ENCODE results near the gene SMR3B.

The SMR3B gene

DNA sequence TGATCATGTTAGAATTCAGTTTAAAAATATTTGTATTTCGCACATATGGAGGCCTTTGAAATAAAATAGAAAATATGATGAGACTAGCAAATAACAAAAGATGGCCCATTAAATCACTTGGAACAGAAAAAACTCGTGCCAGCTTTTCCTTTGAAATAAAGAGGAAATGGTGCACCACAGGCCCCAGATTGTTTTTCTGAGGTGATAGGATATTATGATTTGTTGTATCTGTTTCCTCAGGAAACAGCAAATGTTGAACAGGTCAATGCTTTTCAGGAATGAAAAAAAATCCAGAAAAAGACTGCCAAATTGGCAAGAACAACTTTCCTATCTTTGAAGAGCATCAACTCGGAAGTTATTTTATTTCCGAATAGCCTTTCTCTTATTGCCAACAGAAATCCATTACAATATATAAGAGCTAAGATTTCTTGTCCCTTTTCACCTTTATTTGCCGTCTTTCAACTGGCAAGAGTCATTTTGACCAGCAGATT is at the start of gene SMR3B:
Gene SMR3B, plus strand, starts transcription at position 441 of the 491 bp plus-strand sequence. CDS start 1,380 bp downstream, outside the sequence.
- no peak for DNase-seq (ENCODE audit: low read depth in 2 of 2)

- no peak for DNase-seq (ENCODE audit: low read depth in 2 of 2)
These were observed 48.2 kb upstream of the SMR3B start, which contains the start of gene CABS1 for GRCh38 chr4:70334681-70335080. CABS1 (plus strand) TSS chr4:70334981; CDS start chr4:70335040, 59 bp downstream.

DNA sequence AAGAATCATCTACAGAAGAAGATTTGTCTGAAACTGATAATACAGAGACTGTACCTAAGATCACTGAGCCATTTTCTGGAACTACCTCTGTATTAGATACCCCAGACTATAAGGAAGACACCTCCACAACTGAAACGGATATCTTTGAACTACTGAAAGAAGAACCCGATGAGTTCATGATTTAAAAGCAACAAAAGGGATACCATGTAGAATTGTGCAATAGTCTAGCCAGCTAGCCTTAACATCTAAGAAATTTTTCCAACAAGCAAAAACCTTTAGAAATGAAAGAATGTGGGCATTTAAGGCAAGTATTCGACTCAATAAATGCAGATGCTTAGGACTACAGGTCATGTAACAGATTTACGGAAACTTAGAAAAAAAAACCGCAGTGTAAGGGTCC is 46.9 kb upstream of the SMR3B start:
- DNase-seq (ENCODE audit: low read depth in 2 of 2): no peak

- no peak for DNase-seq (ENCODE audit: low read depth in 2 of 2)
These were observed 45.0 kb upstream of the SMR3B start for GRCh38 chr4:70337886-70338420.

DNA sequence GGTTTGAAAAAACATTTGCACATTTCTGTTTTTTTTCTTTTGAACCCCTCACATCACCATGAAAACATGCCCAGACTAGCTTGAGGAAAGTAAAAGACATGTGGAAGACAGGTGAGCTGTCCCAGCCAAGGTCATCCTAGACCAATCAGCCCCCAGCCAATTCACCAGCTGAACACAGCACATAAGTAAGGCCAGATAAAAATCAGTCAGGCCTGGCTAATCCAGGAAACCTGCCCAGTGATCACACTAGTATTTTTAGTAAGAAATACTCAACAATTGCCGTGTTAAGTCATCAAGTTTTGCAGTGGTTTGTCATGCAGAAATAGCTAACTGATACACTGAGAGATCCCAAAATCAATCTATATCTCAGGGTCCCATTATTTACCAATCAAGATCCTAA is 26.7 kb upstream of the SMR3B start:
- no peak for DNase-seq (ENCODE audit: low read depth in 2 of 2)

DNA sequence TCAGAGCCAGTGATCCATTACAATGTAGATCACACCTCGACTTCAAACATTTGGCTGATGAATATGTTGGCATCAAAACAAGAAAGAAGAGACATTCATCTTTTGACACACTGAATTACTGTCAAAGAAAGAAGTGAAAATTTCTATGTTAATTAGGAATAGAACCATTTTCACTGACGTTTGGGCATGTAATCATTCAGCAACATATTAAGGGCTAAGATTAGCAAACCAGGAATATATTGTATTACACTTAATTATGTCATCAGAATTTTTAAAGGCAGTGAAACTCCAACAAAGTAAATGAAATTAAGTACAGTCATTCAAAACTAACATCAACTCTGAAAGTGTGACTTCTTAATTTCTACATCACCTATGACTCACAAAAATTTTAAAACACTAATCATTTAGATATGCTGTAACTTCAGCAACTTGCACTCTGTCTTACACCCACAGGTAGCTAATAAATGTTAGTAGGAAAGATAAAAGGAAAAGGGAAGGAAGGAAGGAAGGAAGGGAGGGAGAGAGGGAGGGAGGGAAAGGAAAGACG is 23.7 kb upstream of the SMR3B start:
- no peak for DNase-seq (ENCODE audit: low read depth in 2 of 2)

- no peak for DNase-seq (ENCODE audit: low read depth in 2 of 2)
These were observed 22.5 kb upstream of the SMR3B start, which contains the start of gene SMR3A for GRCh38 chr4:70360460-70360859. SMR3A (plus strand) TSS chr4:70360760; CDS start chr4:70362116, 1,356 bp downstream.

DNA sequence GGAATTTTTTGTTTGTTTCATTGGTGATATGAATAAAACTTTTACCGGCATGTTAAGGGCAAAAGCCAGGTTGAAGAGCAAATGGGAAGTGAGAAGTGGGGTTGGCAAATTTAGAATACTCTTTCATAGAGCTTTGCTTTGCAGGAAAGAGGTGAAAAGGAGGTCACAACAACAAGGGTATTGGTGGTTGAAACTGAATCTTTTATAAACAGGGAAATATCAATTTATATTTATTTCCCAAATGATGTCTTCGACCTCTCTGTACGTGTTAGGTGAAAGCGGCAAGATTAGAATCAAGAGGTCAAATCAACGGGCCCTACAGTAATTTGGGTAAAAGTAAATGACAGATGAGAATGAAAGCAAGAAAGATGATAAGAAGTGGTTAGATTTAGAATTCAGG is 18.9 kb upstream of the SMR3B start:
- no peak for DNase-seq (ENCODE audit: low read depth in 2 of 2)

GRCh38 chr4:70365479-70365878 is 17.5 kb upstream of the SMR3B start:
- no peak for DNase-seq (ENCODE audit: low read depth in 2 of 2)

- DNase-seq (ENCODE audit: low read depth in 2 of 2): no peak
These were observed 15.1 kb upstream of the SMR3B start for GRCh38 chr4:70367813-70368212.

- DNase-seq (ENCODE audit: low read depth in 2 of 2): no peak
These were observed 10.9 kb upstream of the SMR3B start for GRCh38 chr4:70371987-70372386.

DNA sequence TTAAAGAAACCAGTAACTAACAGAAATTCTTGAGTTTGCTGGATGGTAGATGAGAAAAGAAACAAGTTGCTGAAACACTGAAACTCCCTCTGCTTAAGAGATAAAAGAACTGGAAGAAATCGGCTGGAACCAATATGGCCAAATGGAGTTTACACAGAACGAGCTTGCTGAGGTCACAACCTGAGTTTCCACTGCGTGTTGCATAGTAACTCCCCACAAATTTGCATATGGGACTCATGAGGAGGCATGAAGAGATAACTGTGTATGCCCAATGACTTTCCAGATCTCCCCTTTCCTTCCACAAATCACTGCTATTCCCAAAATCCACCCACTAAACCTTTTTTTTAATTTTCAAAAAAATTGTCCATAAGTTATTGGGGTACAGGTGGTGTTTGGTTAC is 10.2 kb upstream of the SMR3B start:
- no peak for DNase-seq (ENCODE audit: low read depth in 2 of 2)

DNA sequence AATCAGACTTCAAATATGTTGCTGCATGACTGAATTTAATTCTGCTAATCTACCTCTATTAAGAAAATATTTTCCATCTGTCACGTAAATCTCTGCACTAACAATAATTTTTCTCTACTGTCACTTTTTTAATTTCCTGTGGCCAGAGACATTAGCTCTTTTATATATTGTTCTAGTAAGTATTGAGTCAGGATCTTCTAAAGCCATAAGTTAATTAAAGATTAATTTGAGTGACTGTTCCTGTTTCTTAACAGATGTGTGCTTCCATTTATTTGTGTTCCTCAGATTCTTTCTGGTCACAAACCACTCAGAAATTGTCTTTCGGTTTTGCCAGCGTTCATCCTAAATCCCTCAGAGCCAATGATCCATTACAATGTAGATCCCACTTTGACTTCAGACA is 2.4 kb upstream of the SMR3B start:
- DNase-seq (ENCODE audit: low read depth in 2 of 2): no peak

- no peak for DNase-seq (ENCODE audit: low read depth in 2 of 2)
These were observed 9.3 kb downstream of the SMR3B start for GRCh38 chr4:70392057-70392776.

DNA sequence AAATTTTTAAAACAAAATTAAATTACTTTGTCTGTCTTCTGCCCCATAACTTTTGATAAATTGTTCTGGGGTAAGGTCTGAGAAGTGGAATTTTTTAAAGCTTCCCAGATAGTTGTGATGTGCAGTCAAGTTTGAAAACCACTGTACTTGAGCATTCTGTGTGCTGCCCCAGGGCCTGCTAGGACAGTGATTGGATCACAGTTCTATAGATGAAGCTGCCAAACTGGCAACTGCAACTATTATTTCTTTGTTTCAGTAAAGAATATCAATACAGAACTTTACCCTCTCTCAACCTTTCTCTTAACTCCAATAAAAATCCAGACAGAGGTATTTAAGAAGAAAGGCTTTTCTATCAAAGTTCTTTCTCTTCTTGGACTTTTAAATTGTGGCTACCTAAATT is 14.6 kb downstream of the SMR3B start, which contains the start of gene OPRPN:
Gene OPRPN, plus strand, starts transcription at position 361 of the 400 bp plus-strand sequence. CDS start 1,346 bp downstream, outside the sequence.
- no peak for DNase-seq (ENCODE audit: low read depth in 2 of 2)

DNA sequence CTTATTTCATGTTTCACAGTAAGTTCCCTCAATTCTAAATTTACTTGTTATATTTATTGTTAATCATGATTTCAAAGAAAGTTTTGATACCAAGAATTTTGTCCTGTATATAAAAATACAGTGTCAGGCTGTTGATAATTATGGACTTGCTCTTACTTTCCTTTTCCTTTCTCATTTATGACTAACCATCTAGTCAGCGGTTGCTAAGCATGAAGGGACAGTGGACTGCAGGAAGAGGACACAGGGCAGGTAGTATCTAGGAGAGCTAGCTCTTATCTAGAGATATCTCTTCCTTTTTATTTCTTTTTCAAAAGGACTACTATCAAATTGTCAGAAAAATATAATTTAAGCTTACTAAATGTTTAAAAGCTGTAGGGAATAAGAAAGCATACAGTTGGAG is 16.4 kb downstream of the SMR3B start:
- DNase-seq (ENCODE audit: low read depth in 2 of 2): no peak

GRCh38 chr4:70402762-70403161 is 19.8 kb downstream of the SMR3B start:
- no peak for DNase-seq (ENCODE audit: low read depth in 2 of 2)

GRCh38 chr4:70405765-70406164 is 22.8 kb downstream of the SMR3B start:
- no peak for DNase-seq (ENCODE audit: low read depth in 2 of 2)

DNA sequence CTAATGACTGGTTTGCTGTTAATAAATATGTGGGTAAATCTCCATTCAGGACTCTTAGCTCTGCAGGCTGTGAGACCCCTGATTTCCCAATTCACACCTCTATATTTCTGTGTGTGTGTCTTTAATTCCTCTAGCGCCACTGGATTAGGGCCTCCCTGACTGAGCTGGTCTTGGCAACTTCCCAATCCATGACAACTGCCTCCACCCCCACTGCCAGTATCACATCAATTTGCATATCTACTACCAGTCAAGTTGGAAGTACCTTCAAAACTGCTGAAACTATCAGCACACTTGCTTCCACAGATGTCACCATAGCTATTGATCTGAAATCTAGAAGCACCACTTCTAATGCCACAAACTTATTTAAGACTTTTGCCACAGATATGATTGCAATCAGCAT is 42.4 kb downstream of the SMR3B start:
- DNase-seq (ENCODE audit: low read depth in 2 of 2): no peak

DNA sequence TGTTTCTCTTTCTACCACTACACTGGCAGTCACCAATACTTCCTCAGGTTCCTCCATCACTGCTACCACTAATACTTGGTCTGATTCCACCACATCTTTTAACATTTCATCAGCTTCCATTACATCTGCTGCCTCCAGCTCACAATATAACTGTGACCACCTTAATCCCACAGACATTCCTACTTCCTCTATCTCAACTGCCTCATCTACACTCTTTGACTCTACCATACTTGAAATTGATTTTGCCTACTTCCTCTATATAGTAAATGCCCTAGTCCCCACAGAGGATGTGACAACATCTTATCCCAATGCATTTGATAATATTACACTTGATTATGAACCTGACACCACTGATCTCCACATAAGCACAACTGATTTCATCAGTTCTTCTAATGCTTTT is 43.9 kb downstream of the SMR3B start:
- DNase-seq (ENCODE audit: low read depth in 2 of 2): no peak

DNA sequence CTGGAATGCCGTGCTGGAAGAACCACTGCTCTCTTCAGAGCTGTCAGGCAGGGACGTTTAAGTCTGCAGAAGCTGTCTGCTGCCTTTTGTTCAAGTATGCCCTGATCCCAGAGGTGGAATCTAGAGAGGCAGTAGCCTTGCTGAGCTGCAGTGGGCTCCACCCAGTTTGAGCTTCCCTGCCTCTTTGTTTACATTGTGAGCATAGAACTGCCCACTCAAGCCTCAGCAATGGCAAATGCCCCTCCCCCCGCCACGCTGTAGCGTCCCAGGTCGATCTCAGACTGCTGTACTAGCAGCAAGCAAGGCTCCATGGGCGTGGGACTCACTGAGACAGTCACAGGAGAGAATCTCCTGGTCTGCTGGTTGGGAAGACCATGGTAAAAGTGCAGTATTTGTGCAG is 54.3 kb downstream of the SMR3B start:
- DNase-seq (ENCODE audit: low read depth in 2 of 2): no peak
